GM12891 (cell line): ENCODE data around the gene MYL3.

Experiments
- POLR2A ChIP-seq: IDR thresholded peaks from 2 replicates; pipeline ENCODE4 v1.6.1; 2011; ENCODE audit warnings: low read depth, low read length, control low read depth
- POLR2AphosphoS5 ChIP-seq: IDR thresholded peaks from 2 replicates; pipeline ENCODE4 v1.6.1; 2011; ENCODE audit warnings: low read depth, low read length, control low read depth

DNA sequence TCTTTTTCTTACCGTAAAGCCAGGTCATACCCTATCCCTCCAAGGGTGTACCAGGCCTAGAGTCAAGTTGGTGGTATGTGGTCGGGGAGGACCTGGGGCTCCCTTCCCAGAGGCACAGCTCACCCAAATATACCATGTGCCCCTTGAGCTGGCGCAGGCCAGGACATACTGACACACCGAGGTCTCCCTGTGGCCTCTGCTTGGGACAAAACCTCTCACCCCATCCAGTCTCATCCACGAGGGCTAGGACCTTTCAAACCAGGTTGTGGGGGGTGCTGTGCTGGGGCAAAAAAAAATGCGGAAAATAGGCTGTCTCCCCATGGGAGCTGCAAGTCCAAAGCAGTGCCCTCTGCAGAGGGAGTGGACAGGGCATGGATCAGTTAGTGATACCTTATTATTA, 37.1 kb upstream of the MYL3 start:
- TF ChIP-seq POLR2A = no peak
- no peak for TF ChIP-seq POLR2AphosphoS5
